Stimulated activated CD8-positive, alpha-beta memory T cell treated with anti-CD3 and anti-CD28 coated beads, Interleukin-7, amount 100 ng/mL, for 24 hours (primary cell): Measurements from ENCODE around the gene PPM1B.
"Not testable (repeated sequence)": the region's sequence is repeated elsewhere in the genome, so short reads cannot be mapped to it uniquely, and the experiment has no call there.

Source experiments
- DNase-seq: peaks from one replicate; pipeline ENCODE4 v3.0.0-alpha.2; 2020; ENCODE audit warnings: low read depth

Gene PPM1B

DNA sequence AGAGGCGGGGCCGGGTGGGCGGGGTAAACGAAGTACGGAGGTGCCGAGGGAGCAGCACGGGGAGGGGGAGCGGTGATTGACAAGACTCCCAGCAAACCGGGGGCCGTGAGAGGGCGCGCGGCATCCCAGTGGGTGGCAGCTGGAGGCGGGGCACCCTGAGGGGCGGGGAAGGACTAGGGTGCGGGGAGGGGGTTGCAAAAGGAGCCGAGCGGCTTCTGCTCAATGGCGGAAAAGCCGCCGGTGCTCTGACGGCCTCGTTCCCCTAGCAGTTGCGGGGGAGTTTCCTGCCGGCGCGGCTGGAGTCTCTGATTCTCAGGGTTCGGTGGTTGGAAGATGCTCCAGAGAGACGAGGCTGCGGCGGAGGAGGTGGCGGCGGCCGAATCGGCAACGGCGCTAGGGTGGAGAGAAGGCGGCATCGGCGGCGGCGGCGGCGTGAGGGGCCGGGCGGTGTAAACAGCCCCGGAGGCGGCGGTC, at the start of gene PPM1B:
TSS of gene PPM1B (plus strand) at position 195 of the 474 bp plus-strand sequence. CDS start 32,325 bp downstream, outside the sequence.
- DNase-seq = peak; percentile 99

DNA sequence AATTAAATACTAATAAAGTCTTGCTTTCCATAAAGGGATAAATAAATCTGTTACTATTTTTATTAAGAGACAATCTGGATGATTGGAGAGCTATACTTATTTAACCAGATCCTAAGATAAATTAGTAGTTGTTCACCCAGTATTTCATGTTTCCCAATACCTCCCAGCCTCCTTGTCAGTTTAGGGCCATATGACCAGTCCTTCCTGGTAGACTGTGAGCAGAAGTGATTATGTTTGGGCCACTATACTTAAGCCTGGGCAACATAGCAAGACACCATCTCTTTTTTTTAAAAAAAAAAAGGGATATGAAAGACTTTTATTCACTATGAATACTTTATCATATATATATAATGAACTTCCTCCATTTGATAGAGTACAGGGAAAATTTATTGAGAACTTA, 48.8 kb upstream of the PPM1B start:
- DNase-seq = no peak

DNA sequence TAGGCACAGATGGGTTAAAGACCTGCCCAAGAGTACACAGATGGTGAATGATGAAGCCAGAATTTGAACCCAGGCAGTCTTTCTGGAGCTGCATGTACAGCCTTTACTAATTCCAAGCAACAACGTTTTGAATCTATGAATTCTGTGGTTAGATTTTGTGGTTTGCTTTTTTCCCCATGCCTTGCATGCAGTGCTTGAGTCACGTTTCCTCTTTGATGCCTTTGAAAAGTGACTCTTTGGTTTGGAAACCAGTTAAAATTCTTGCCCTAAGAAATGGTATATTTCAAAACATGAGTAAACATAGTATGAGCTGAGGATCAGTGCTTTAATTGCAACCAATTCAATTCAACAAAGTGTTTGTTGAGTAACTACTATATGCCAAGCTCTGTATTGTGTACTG, 48.2 kb upstream of the PPM1B start:
- DNase-seq = no peak

DNA sequence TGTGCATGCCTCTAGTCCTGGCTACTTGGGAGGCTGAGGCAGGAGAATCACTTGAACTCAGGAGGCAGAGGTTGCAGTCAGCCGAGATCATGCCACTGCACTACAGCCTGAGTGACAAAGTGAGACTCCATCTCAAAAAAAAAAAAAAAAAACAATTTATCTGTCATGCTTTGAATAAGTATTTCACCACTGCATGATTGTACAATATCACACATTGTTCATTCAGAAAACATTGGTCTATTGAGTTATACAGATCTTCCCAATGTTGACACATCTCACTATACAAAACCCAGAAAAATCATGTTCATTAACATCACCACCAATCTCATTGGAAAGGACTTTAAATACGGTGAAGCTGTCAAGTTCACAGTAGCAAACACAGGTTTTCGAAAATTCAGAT, 46.8 kb upstream of the PPM1B start:
- no peak for DNase-seq

DNA sequence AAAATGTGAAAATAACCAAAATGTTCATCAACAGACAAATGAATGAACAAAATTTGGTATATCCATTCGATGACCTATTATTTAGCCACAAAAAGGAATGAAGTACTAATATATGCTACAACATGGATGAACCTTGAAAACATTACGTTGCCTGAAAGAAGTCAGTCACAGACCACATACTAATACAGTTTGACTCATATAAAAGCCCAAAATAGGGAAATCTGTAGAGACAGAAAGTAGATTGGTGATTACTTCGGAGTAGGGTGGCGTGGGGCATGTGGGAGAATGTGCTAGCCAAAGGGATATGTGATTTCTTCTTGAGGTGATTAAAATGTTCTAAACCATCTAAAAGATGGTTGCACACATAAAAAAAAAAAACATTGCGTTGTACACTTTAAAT, 44.2 kb upstream of the PPM1B start:
- DNase-seq = no peak

DNA sequence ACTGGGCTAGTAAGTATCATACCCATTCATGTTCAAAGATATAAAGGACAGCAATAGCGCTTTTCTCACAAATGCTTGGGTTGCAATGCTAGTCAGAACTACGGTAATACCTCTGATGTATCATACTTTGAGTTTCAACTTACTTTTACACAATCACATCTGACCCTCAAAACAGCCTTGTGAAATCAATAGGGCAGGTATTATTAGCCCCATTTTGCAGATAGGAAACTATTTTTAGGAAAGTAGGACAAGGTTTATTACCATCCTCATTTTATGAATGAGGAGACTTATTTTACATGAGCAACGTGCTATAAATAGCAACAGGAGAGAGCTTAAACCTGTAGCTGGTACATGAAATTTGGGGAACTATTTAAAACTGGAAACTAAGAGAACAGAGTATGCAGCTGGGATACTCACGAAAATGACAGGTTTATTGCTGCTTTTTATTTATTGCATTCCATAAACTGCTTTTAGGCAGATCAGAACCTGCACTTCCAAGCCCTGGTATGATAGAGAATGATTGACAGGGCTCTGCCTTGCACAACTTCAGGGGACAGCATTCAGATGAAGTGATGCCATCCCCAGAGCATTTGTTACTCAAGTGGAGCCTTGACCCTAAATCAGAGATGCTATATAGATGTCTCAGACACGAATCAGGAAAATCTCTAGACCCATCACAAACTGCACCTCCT, 42.4 kb upstream of the PPM1B start:
- DNase-seq = no peak

DNA sequence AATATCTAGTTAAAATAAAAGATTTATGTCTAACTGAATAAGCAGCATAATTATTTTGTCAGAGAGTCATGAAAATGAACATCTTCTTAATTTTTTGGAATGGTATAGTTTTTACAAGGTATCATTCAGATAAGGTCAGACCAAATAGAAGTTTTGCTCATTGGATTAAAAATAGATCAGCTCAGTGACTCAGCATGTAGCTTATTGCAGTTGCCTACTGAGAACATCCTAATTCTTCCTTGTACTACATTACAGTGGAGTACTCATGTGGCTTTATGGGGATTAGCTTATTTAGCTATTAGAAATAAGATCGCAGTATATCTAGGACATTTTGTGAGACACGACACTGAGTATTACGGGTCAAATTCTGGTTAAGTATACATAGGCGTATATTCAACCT, 38.2 kb upstream of the PPM1B start:
- no peak for DNase-seq

DNA sequence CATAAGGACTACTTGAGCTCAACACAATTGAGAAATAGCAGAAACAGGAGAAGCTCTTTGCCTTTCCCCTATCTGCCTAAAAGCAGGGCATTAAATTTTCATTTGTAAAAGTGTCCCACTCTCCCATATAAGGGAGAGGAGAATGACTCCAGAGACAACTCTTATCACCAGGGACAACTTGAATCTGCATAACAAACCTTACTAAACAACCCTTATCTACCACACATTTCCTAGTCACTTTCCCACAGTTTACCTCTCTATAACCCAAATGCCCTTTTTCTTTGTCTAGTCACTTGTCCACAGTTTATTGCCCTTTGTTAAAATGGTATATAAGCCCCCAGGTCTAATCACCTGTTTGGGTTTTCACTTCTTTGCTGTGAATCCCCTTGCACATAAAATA, 37.5 kb upstream of the PPM1B start:
- DNase-seq = no peak

DNA sequence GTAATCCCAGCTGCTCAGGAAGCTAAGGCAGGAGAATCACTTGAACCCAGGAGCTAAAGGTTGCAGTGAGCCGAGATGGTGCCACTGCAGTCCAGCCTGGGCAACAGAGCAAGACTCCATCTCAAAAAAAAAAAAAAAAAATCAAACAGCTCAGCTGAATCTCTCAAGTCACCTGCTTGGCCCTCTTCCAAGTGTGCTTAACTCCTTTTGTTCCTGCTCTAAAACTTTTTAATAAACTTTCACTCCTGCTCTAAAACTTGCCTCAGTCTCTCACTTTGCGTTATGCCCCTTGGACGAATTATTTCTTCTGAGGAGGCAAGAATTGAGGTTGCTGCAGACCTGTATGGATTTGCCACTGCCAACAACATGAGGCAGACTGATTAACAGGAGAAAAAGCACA, 35.1 kb upstream of the PPM1B start:
- not testable (repeated sequence) for DNase-seq

DNA sequence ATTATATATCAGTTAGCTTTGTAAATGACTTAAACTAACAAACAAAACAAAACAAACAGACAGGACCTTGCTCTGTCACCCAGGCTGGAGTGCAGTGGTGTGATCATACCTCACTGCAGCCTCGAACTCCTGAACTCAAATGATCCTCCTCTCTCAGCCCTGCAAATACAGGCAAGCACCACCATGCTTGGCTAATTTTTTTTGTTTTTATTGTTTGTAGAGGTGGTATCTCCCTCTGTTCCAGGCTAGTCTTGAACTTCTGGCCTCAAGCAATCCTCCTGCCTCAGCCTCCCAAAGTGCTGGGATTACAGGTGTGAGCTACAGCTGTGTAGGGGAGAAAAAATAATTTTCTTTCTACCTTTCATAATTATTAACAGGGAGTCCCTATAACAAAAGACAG, 33.8 kb upstream of the PPM1B start:
- DNase-seq = no peak

DNA sequence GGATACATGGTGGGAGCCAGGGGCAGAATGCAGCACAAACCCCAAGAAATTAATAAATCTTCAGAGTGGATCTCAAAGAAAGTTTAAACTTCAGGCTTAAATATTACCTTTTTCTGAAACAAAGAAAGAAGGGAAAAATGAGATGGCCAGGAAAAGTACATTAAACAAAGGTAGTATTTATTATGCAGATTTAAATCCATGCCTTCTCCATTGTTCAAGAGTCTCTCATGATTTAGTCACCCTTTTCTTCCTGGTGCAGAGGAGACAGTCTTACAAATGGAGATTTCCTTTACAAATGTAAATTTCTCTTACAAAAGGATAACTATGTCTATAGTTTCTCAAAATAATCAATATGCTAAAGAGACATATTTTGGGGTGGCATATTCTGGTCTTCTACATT, 33.4 kb upstream of the PPM1B start:
- DNase-seq = no peak

DNA sequence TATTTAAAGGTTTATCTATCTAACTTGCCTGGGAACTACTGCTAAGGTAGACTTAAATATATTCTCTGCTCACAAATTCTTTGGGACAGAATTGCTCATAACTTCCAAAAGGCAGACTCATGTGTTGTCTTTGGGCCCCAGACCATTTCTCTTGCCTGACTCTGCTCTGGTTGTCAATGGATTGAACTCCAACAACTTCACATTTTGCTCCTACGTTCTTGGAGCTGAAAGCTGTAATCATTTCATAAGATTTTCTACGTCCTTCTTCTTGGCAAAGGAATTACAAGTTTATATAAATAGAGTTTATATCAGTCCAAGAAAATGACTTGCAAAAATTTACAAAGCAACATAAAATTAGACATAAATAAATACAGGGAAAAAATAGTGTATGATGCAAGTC, 32.9 kb upstream of the PPM1B start:
- DNase-seq = no peak

DNA sequence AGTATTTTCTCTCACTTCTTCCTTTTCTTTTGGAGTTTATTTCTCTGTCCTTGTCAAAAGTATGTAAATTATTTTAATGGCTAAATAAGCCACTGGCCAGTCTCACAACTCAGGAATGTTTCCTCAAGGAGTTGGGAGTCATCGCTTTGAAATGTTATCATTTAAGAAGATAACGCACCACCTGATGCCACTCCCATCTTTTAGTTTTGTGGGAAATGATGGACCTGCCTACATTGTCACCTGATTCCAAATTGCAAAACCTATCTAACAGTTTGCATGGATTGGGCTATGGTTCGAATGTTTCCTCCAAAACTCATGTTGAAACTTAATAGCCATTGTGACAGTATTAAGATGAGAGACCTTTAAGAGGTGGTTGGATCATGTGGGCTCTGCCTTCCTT, 32.4 kb upstream of the PPM1B start:
- DNase-seq = no peak

DNA sequence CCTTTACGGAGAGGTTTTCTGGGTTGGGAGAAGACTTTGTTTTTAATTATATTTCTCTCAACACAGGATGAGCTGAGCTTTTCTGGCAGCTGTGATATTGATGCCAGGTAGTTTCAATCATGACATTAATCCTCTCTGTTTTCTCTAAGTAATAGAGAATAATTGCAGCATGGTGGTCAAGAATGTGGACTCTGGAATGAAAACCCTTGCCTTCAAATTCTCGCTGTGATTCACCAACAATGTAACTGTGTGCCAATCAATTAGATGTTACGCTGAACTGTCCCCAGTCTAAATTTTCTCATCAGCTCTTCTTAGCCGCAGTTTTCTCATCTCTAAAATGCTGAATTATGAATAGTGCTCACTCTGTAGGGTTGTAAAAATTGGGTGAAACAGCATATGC, 31.6 kb upstream of the PPM1B start:
- DNase-seq = no peak

DNA sequence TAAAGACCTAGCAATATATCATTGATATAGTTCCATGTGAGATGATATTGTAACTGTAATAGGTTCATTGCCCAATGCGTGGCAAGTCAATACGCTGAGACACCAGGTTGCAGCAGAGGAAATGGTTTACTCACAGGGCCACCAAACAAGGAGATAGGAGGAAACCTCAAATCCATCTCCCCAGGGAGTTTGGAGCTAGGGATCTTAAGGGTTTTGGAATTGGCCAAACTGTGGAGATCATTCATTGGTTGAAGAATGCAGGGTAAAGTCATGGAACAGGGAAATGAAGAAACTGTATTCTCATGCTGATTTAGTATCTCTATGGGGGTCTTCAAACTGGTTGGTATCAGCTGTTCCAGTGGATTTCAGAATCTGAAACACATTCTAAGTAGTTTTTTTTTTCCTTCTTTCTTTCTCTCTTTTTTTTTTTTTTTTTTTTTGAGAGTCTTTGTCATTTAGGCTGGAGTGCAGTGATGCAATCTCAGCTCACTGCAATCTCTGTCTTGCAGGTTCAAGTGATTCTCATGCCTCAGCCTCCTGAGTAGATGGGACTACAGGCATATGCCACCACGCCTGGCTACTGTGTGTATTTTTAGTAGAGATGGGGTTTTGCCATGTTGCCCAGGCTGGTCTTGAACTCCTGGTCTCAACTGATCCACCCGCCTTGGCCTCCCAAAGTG, 30.7 kb upstream of the PPM1B start:
- no peak for DNase-seq

DNA sequence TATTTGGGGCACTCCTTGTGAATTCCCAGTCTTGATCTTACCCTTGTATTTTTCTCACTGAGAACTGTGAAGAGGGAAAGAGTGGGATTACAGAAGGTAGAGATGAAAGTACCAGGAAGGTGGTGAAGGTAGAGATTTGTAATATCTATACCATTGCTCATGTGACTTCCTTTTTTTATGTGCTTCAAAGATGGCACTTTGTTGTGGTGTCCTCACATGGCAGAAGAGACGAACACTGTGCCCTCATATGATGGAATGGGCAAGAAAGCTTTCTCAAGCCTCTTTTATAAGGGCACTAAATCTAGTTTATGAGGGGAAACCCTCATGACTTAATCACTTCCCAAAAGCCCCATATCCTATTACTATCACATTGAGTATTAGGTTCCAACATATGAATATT, 28.9 kb upstream of the PPM1B start:
- DNase-seq = no peak

DNA sequence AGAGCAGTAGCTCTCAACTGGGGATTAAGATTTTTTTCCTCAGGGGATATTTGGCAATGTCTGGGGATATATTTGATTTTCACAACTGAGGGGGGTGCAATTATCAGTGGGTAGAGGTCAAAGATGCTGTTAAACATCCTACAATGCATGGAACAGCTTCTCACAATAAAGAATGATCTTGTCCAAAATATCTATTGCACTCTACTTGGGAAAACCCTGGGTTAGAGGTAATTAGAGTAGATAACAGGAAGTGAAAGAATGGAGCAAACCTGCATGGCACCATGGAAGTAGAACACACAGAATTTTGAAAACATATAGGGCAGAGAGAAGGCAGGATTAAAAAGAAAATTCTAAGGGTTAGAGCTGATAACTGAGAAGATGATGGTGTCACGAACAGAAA, 26.4 kb upstream of the PPM1B start:
- no peak for DNase-seq

DNA sequence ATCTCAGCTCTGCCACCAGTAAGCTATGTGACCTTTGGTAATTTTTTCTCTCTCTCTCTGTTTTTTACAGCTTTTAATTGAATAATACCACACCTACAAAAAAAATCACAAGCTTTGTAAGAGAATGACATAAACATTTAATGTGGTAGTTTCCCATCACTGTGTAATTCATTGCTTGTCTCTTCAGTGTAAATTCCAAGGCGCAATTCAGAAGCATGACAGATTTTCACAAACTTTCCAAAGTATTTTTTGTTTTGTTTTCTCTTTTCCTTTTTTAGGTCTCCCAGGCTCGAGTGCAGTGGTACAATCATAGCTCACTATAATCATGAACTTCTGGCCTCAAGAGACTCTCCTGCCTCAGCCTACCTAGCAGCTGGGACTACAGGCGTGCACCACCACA, 25.0 kb upstream of the PPM1B start:
- DNase-seq = no peak

DNA sequence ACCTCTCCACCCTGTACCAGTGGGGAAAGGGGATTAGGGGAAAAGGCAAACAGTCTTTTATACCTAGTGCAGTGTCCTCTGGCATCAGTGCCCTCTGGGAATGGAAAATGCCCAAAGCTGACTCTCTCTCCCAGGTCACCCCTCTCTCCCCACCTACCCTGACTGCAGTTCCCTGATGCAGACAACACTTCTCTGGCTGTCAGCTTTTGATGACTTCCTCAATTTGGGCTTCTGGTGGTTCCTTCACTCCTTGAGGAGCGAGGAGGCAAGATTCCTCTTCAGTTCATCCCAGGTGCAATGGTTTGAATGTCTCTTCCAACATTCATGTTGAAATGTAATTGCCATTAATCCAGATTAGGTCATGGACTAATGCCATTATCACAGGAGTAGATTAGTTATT, 19.7 kb upstream of the PPM1B start:
- DNase-seq = no peak

DNA sequence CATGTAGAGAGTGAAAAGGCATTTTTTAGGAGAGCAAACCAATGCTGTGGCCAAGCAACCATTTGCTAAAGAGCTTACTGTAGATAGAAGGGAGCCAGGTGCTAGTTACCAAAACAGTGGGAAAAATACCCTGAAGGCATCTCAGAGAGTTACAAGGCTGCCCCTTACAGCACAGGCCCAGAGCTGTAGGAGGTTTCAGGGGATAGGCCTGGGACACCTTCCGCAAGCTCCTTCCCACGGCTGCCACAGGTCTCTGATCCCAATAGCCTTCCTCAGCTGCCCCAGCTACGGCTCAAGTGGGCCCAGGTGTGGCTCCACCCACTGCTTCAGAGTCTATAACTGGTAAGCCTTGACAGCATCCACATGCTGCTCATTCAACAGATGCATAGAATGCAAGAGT, 18.2 kb upstream of the PPM1B start:
- DNase-seq = no peak

DNA sequence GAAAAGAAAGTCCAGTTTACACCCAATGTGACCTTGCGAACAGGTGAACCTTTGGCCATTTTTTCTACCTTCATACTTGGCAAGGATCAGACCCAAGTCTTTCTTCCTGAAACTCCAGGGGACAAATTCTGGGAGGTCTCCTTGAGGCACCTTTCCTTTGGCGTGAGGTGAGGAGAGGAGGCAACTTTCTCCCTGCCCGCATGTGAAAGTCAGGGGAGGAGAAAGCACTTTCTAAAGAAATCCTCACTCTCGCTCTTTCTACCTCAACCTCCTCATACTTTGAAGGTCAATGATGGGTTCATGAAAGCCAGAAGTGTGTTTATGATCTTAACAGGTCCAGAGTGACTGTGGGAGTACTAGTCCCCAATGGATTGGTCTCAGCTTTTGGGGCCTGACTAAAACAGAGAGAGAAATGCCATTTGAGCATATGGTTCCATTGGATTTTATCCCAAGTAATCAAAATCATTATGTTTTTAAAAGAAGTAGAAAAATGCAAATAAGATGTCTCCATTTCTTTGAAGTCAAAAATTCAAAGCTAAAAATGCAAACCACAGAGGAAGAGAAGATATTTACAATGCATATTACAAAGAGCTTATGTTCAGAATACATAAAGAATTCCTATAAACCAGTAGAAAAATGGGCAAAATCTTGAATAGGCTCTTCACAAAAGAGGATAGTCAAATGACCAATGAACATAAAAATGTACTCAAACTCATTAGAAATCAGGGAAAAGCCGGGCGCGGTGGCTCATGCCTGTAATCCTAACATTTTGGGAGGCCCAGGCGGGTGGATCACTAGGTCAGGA, 15.6 kb upstream of the PPM1B start:
- DNase-seq = no peak

DNA sequence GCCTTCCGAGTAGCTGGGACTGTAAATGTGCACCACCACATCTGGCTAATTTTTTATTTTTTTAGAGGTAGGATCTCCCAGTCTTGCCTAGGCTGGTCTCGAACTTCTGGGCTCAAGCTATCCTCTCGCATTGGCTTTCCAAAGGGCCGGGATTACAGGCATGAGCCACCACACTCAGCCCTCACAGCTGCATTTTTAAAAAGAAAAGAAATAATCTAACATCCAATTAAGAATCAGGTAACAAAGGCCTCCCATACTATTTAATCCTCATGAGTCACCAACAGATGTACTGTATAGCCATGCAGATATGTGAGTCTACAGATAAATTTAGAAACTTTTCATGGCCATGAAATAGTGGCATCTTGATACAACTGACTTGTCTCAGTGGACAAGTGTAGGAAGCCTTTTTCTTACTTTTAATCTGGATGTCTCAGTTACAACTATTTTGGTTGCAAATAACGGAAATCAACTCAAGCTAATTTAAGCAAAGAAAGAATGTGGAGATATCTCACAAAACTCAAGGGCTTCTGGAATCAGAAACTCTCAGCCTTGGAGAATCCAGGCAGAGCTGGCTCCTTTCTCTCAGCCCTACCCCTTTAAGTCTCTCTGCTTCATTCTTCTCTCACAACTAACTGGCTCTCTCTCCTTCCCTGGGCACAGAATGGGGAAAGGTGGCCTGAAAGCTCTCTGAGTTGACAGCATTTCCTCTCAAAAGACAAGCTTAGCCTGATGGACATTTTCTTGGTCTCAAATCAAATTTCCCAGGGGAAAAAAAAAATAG, 12.8 kb upstream of the PPM1B start:
- no peak for DNase-seq
